ENCODE measurements around the gene NBPF12.
"Not testable (repeated sequence)": the region's sequence is repeated elsewhere in the genome, so short reads cannot be mapped to it uniquely, and the experiment has no call there.

- TF ChIP-seq, protein P1, sequence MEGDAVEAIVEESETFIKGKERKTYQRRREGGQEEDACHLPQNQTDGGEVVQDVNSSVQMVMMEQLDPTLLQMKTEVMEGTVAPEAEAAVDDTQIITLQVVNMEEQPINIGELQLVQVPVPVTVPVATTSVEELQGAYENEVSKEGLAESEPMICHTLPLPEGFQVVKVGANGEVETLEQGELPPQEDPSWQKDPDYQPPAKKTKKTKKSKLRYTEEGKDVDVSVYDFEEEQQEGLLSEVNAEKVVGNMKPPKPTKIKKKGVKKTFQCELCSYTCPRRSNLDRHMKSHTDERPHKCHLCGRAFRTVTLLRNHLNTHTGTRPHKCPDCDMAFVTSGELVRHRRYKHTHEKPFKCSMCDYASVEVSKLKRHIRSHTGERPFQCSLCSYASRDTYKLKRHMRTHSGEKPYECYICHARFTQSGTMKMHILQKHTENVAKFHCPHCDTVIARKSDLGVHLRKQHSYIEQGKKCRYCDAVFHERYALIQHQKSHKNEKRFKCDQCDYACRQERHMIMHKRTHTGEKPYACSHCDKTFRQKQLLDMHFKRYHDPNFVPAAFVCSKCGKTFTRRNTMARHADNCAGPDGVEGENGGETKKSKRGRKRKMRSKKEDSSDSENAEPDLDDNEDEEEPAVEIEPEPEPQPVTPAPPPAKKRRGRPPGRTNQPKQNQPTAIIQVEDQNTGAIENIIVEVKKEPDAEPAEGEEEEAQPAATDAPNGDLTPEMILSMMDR (IDR thresholded peaks at IDR 0.05) = peak in 2 of 7 experiments; percentile 16 to 17
- TF ChIP-seq POLR2A, POLR2AphosphoS5 (IDR thresholded peaks at IDR 0.05): not testable (repeated sequence)
Measured at GRCh38 chr1:146966351-146966750, 28.2 kb downstream of the NBPF12 start.

All from stomach (tissue), 4 donors.